Endothelial cell of umbilical vein (primary cell): Measurements from ENCODE around the gene ZHX3. TPM values are rescaled to one million over a fixed set of nuclear protein-coding genes. Genes with fewer than 3 reads are reported as not detected.
"Not testable (repeated sequence)": the region's sequence is repeated elsewhere in the genome, so short reads cannot be mapped to it uniquely, and the experiment has no call there.

Experiments used
- BruUV-seq: library from RNA; stranded (reverse); fragments of 400-500 nt; replicated peaks from 2 replicates; lab custom pipeline; 2021; lab: Mats Ljungman, UMichigan
- CTCF ChIA-PET: fragments of 300-600, 350-600 bp; sonication (Branson Sonifier 250); formaldehyde crosslinking; loops from one replicate; lab custom pipeline; 2021; ENCODE audit warnings: antibody characterized with exemption, inconsistent platforms; lab: Charles Lee
- POLR2A ChIA-PET: fragments of 300-600, 350-600 bp; sonication (Branson Sonifier 250); formaldehyde crosslinking; loops from one replicate; lab custom pipeline; 2021; ENCODE audit warnings: antibody characterized with exemption, inconsistent platforms; lab: Charles Lee
- DNase-seq: peaks from one replicate; pipeline ENCODE4 v3.0.0-alpha.2; 2011; ENCODE audit warnings: low read depth, low spot score
- FAIRE-seq: peaks from 2 replicates; lab custom pipeline; 2011; peaks lifted over from hg19 to GRCh38; lab: Jason Lieb, UNC
- H2AFZ ChIP-seq: 2 replicates; pipeline ENCODE4 v1.6.0; 2012; ENCODE audit warnings: low read depth, low read length, control low read depth, inconsistent platforms
- H3K27ac ChIP-seq: 2 replicates; pipeline ENCODE4 v1.5.1; 2011; ENCODE audit warnings: low read depth, mild to moderate bottlenecking, control low read depth, low read length, moderate library complexity; ENCODE audit not compliant: insufficient read depth
- H3K27me3 ChIP-seq, 2 experiments: 2 replicates each; pipeline versions ENCODE4 v1.6.0 to v1.6.1; 2011; ENCODE audit warnings: low read length in 2 of 2, mixed read lengths in 1 of 2; ENCODE audit not compliant: control insufficient read depth in 2 of 2, insufficient read depth in 2 of 2
- H3K36me3 ChIP-seq, 2 experiments: 2 replicates in 1 of 2; 3 replicates in 1 of 2; pipeline ENCODE4 v1.5.1; 2011; ENCODE audit warnings: low read length in 2 of 2, mild to moderate bottlenecking in 1 of 2, moderate library complexity in 1 of 2; ENCODE audit not compliant: control insufficient read depth in 2 of 2, insufficient read depth in 2 of 2; ENCODE audit errors: extremely low read depth in 1 of 2
- H3K4me1 ChIP-seq: 3 replicates; pipeline ENCODE4 v1.5.1; 2011; ENCODE audit warnings: mild to moderate bottlenecking, low read length; ENCODE audit not compliant: control insufficient read depth, insufficient read depth; ENCODE audit errors: extremely low read depth
- H3K4me2 ChIP-seq: 2 replicates; pipeline ENCODE4 v1.6.1; 2011; ENCODE audit warnings: low read length, control low read depth, mixed read lengths; ENCODE audit not compliant: insufficient read depth
- H3K4me3 ChIP-seq, 3 experiments: fragments of 200-600 bp in 1 of 3; sonication (generic), shearing (Covaris generic) in 1 of 3; replicated peaks in 1 of 3; 2 replicates each; pipeline ENCODE4 v1.5.1; 2011 to 2016; ENCODE audit warnings: control low read depth in 3 of 3, low read length in 3 of 3, mild to moderate bottlenecking in 2 of 3, inconsistent platforms in 1 of 3, low read depth in 1 of 3, moderate library complexity in 1 of 3; ENCODE audit not compliant: insufficient read depth in 1 of 3
- H3K79me2 ChIP-seq: 2 replicates; pipeline ENCODE4 v1.6.0; 2012; ENCODE audit warnings: low read length, inconsistent platforms; ENCODE audit not compliant: control insufficient read depth, insufficient read depth
- H3K9ac ChIP-seq: replicated peaks from 2 replicates; pipeline ENCODE3; 2011; ENCODE audit warnings: low read length, control low read depth; ENCODE audit not compliant: insufficient read depth; ENCODE audit errors: extremely low read depth
- H3K9me1 ChIP-seq: replicated peaks from 3 replicates; pipeline ENCODE4 v1.6.0; 2011; ENCODE audit warnings: mild to moderate bottlenecking, low read length; ENCODE audit not compliant: control insufficient read depth, insufficient read depth; ENCODE audit errors: extremely low read depth
- H3K9me3 ChIP-seq: replicated peaks from 2 replicates; pipeline ENCODE4 v1.5.1; 2012; ENCODE audit warnings: low read length, inconsistent platforms; ENCODE audit not compliant: control insufficient read depth, insufficient read depth
- H4K20me1 ChIP-seq: replicated peaks from 2 replicates; pipeline ENCODE3; 2011; ENCODE audit warnings: mild to moderate bottlenecking, low read length; ENCODE audit not compliant: control insufficient read depth, insufficient read depth; ENCODE audit errors: extremely low read depth
- CTCF ChIP-seq, 2 donors: IDR thresholded peaks; 1 replicate in 1 of 2; 2 replicates in 1 of 2; pipeline ENCODE4 v1.5.1; 2011; ENCODE audit warnings: low read length in 2 of 2, mild to moderate bottlenecking in 2 of 2, moderate library complexity in 2 of 2, control low read depth in 1 of 2, inconsistent platforms in 1 of 2, low read depth in 1 of 2; ENCODE audit not compliant: insufficient read depth in 1 of 2; ENCODE audit errors: extremely low read depth in 1 of 2
- EZH2 ChIP-seq: IDR thresholded peaks from 2 replicates; pipeline ENCODE4 v1.6.1; 2012; ENCODE audit warnings: borderline replicate concordance, low read depth, mild to moderate bottlenecking, moderate library complexity, low read length, inconsistent platforms; ENCODE audit not compliant: severe bottlenecking
- FOS ChIP-seq: IDR thresholded peaks from 2 replicates; pipeline ENCODE4 v1.6.1; 2011; ENCODE audit warnings: mild to moderate bottlenecking, low read length, moderate library complexity, borderline replicate concordance; ENCODE audit not compliant: insufficient read depth
- GATA2 ChIP-seq: IDR thresholded peaks from 2 replicates; pipeline ENCODE4 v1.7.0; 2011; ENCODE audit warnings: low read depth, mild to moderate bottlenecking, moderate library complexity, mixed read lengths, low read length; ENCODE audit not compliant: insufficient read length, insufficient read depth
- JUN ChIP-seq: IDR thresholded peaks from 2 replicates; pipeline ENCODE4 v1.6.1; 2011; ENCODE audit warnings: borderline replicate concordance, low read depth; ENCODE audit not compliant: insufficient read length, insufficient read depth
- MYC ChIP-seq: IDR thresholded peaks from one replicate; pipeline ENCODE4 v1.6.1; 2011; ENCODE audit warnings: mild to moderate bottlenecking, low read depth, low read length
- POLR2A ChIP-seq: IDR thresholded peaks from 2 replicates; pipeline ENCODE4 v1.6.1; 2012; ENCODE audit warnings: low read depth, mild to moderate bottlenecking, control low read depth, low read length
- POLR2AphosphoS5 ChIP-seq: IDR thresholded peaks from 2 replicates; pipeline ENCODE4 v1.6.1; 2012; ENCODE audit warnings: low read depth, mild to moderate bottlenecking, control low read depth, low read length, moderate library complexity; ENCODE audit not compliant: insufficient read depth
- dilution Hi-C: fragments of 300-500 bp; cut with MboI; formaldehyde crosslinking; loops from one replicate; pipeline ENCODE4 v1.15.0; 2019; ENCODE audit warnings: low sequenced_read_pairs; ENCODE audit not compliant: extremely low pct_ligation_motif_present
- intact Hi-C: fragments of 100-400 bp; cut with micrococcal nuclease; formaldehyde crosslinking; loops from one replicate; pipeline ENCODE4 v1.10.0; 2022
- polyA plus RNA-seq, 4 experiments: library from polyadenylated mRNA; depleted of rRNA in 3 of 4; stranded (reverse) in 3 of 4; unstranded in 1 of 4; fragments of >200 nt; gene quantifications; 2 replicates each; pipeline versions ENCODE4 v1.2.1 to v1.2.3, GENCODE V29; 2011 to 2012; ENCODE audit warnings: missing spikeins in 1 of 4
- total RNA-seq: library from RNA; stranded (reverse); gene quantifications from 2 replicates; pipeline ENCODE4 v1.2.3, GENCODE V29; 2021
- TF ChIP-seq, protein P1 (sequence below): IDR thresholded peaks from 2 replicates; pipeline ENCODE4 v1.6.1; 2011; ENCODE audit not compliant: insufficient read depth, insufficient read length

ZHX3 gene
- total and polyA plus RNA-seq, 2 donors (not counting 3 experiments of a cell fraction or from before 2014, with no cell fraction given): 7.4 to 17.8 TPM

- Histone ChIP-seq H2AFZ (no peak overlapping the region), H3K9ac (no peak overlapping the region), H3K9me3 (no peaks in the 10 kb centered on the region), H3K27ac (no peak overlapping the region), H3K36me3 (no peaks in the 10 kb centered on the region), H4K20me1 (no peaks in the 10 kb centered on the region), H3K27me3 (no peaks in the 10 kb centered on the region), H3K79me2 (peaks cover 20% of the 10 kb centered on the region), H3K4me3 (no peak overlapping the region), H3K4me2 (no peak overlapping the region), H3K9me1 (no peaks in the 10 kb centered on the region), H3K4me1 (peaks cover 16% of the 10 kb centered on the region)
- BruUV-seq: no TSS peak
- FAIRE-seq: no peak
- TF ChIP-seq JUN: no peak
- no peak for TF ChIP-seq EZH2
- TF ChIP-seq, protein P1, sequence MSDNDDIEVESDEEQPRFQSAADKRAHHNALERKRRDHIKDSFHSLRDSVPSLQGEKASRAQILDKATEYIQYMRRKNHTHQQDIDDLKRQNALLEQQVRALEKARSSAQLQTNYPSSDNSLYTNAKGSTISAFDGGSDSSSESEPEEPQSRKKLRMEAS: no peak
- TF ChIP-seq POLR2A: no peak
- TF ChIP-seq CTCF (IDR thresholded peaks at IDR 0.05; ENCODE audit: extremely low read depth in 1 of 2, insufficient read depth in 1 of 2, low read depth in 1 of 2, low read length in 2 of 2): no peak
- TF ChIP-seq GATA2: no peak
- TF ChIP-seq POLR2AphosphoS5: no peak
- no peak for TF ChIP-seq MYC
- TF ChIP-seq FOS: no peak
- CTCF ChIA-PET: interaction anchor here (0.9 kb wide), 1 partner anchor 25 kb away, joined by 3 read pairs; no protein-coding TSS in a partner anchor
- no peak for DNase-seq
- POLR2A ChIA-PET: no interaction called here
- dilution Hi-C loops: no loop called here
- intact Hi-C loops: no loop called here
Observed at GRCh38 chr20:41314386-41314785, 3.1 kb downstream of the ZHX3 start.

- POLR2A ChIA-PET, H3K9me3 ChIP-seq, BruUV-seq, intact Hi-C loops, H3K27me3 ChIP-seq, H2AFZ ChIP-seq, dilution Hi-C loops, H3K36me3 ChIP-seq, H4K20me1 ChIP-seq, H3K9me1 ChIP-seq, H3K9ac ChIP-seq, H3K4me2 ChIP-seq, DNase-seq, FAIRE-seq, H3K4me3 ChIP-seq, H3K4me1 ChIP-seq, H3K27ac ChIP-seq: not testable (repeated sequence)
- CTCF ChIA-PET: interaction anchor here (1.3 kb wide), 2 partner anchors 55 to 64 kb away, joined by 4 read pairs; no protein-coding TSS in a partner anchor
- peaks cover 25% of the 10 kb centered on the region for H3K79me2 ChIP-seq
Observed at GRCh38 chr20:41312009-41312408, 5.5 kb downstream of the ZHX3 start.
